Kasumi-1 (cell line): ENCODE data around the gene ARID1B.
A peak's percentile ranks its signal among the peaks of the same experiment; 100 is the strongest.
"Not testable (repeated sequence)": the region's sequence is repeated elsewhere in the genome, so short reads cannot be mapped to it uniquely, and the experiment has no call there.

Experiments
- DNase-seq, 2 experiments: peaks; one replicate each; lab custom pipeline; 2025; lab: John Stamatoyannopoulos, UW

The ARID1B gene

GRCh38 chr6:157021993-157022740 is 245.0 kb downstream of the ARID1B start:
- peak; percentile 80 to 85 for DNase-seq

- DNase-seq = peak in 1 of 2 experiments; percentile 5
These were observed 246.8 kb downstream of the ARID1B start for GRCh38 chr6:157023958-157024357.

GRCh38 chr6:157024745-157025144 is 247.6 kb downstream of the ARID1B start:
- DNase-seq = no peak

GRCh38 chr6:157025437-157025836 is 248.3 kb downstream of the ARID1B start:
- DNase-seq = no peak

GRCh38 chr6:157029980-157030690 is 253.0 kb downstream of the ARID1B start:
- no peak for DNase-seq

- DNase-seq = no peak
These were observed 253.6 kb downstream of the ARID1B start for GRCh38 chr6:157030755-157031154.

GRCh38 chr6:157032923-157033322 is 255.7 kb downstream of the ARID1B start:
- DNase-seq = no peak

GRCh38 chr6:157033428-157034140 is 256.4 kb downstream of the ARID1B start:
- DNase-seq = peak in 1 of 2 experiments; percentile 36

GRCh38 chr6:157034436-157035230 is 257.5 kb downstream of the ARID1B start:
- DNase-seq = peak; percentile 68 to 82

- DNase-seq = no peak
These were observed 258.4 kb downstream of the ARID1B start for GRCh38 chr6:157035546-157035945.

- DNase-seq = no peak
These were observed 259.1 kb downstream of the ARID1B start for GRCh38 chr6:157036245-157036711.

GRCh38 chr6:157037165-157037564 is 260.0 kb downstream of the ARID1B start:
- no peak for DNase-seq

- no peak for DNase-seq
These were observed 261.4 kb downstream of the ARID1B start for GRCh38 chr6:157038610-157039009.

GRCh38 chr6:157039639-157040038 is 262.5 kb downstream of the ARID1B start:
- not testable (repeated sequence) for DNase-seq

GRCh38 chr6:157040191-157040590 is 263.0 kb downstream of the ARID1B start:
- DNase-seq = no peak

- peak; percentile 28 to 46 for DNase-seq
These were observed 268.8 kb downstream of the ARID1B start for GRCh38 chr6:157045831-157046454.

- DNase-seq = no peak
These were observed 269.6 kb downstream of the ARID1B start for GRCh38 chr6:157046776-157047175.

GRCh38 chr6:157047328-157047727 is 270.1 kb downstream of the ARID1B start:
- no peak for DNase-seq

- DNase-seq = no peak
These were observed 270.8 kb downstream of the ARID1B start for GRCh38 chr6:157047951-157048350.

GRCh38 chr6:157049133-157049532 is 272.0 kb downstream of the ARID1B start:
- no peak for DNase-seq

GRCh38 chr6:157050537-157051265 is 273.5 kb downstream of the ARID1B start:
- DNase-seq = no peak
